Measurements from ENCODE around the gene IL26. TPM values are rescaled to one million over a fixed set of nuclear protein-coding genes. Genes with fewer than 3 reads are reported as not detected.

IL26 gene
- total and polyA plus RNA-seq, 12 donors: not detected

DNA sequence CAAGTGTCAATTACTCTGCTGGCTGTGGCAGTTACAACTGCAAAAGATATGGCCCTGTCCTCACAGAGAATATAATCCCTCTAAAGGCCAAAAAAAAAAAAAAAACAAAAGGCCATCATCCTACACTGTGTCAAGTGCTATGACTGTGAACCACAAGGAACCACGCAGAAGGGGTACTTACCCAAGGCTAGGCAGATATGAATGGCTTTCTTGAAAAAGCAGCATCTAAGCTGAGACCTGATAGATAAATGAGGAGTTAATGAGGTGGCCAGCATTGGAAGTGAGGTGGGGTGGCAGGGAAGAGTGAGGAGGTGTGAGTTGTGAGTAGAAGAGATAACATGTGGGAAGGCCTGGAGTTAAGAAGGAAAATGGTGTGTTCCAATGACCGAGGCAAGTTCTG is 44.2 kb upstream of the IL26 start:
- intact Hi-C loops (cut with DNase I): no loop called here

DNA sequence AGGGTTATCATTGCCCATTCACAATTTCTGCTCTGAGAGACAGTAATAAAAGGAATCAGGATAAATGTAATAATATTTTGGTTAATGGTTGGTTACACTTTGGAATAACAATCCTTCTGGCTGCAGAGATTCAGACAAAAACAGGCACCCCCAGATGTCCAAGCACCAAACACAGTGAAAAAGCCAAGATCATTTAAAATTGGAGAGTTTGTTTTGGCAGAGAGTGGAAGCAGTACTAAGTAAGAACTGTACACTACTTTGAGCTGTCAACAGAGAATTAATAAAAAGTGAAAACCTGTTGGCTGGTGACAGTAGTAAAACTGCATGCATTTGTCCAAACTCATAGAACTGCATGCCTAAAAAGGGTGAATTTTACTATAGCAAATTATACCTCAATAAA is 43.4 kb upstream of the IL26 start:
- no peak for ATAC-seq

More for the DNA sequence above, 44.2 kb upstream of the IL26 start:
- no peaks in the 10 kb centered on the region for H3K36me3 ChIP-seq
- no peak overlapping the region for H3K4me3 ChIP-seq
- TF ChIP-seq, protein P1, sequence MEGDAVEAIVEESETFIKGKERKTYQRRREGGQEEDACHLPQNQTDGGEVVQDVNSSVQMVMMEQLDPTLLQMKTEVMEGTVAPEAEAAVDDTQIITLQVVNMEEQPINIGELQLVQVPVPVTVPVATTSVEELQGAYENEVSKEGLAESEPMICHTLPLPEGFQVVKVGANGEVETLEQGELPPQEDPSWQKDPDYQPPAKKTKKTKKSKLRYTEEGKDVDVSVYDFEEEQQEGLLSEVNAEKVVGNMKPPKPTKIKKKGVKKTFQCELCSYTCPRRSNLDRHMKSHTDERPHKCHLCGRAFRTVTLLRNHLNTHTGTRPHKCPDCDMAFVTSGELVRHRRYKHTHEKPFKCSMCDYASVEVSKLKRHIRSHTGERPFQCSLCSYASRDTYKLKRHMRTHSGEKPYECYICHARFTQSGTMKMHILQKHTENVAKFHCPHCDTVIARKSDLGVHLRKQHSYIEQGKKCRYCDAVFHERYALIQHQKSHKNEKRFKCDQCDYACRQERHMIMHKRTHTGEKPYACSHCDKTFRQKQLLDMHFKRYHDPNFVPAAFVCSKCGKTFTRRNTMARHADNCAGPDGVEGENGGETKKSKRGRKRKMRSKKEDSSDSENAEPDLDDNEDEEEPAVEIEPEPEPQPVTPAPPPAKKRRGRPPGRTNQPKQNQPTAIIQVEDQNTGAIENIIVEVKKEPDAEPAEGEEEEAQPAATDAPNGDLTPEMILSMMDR (IDR thresholded peaks at IDR 0.05): no peak
- peaks cover 0 to 14% (median 0%) of the 10 kb centered on the region in 9 donors for H3K4me1 ChIP-seq
- ATAC-seq (no peak), DNase-seq (no peak)
- H3K9me3 ChIP-seq: no peaks in the 10 kb centered on the region
- no peaks in the 10 kb centered on the region for H3K27me3 ChIP-seq
- 86 to 95% methylated on average over 2 of the region's 2 CpGs for WGBS, 2 donors
- H3K27ac ChIP-seq: no peak overlapping the region

DNA sequence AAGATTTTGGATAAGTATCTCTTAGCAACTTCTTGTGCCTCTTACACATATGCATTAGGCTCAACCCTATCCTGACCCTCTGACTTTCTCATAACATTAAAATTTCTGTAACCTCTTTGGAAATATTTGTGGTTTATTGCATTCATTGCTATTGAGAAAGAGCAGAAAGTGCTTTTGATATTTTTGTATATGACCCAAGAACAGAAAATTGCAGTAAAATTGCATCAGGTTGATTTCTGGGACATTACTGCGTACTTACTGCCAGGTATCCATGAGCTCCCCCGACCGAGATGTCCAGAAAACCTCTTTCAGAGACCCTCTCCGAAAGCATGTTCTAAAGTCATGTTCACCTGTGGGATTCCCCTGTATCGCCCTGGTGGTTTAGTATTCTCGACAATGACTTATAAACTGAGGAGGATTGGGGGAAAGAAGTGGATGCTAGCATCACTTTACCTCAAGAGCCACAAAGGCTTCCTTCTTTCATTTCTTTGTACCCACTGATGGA is 42.3 kb upstream of the IL26 start:
- H3K27ac ChIP-seq: no peak overlapping the region
- WGBS, 2 donors: 86 to 91% methylated on average over 6 of the region's 6 CpGs
- DNase-seq: no peak
- no peak for ATAC-seq
- intact Hi-C loops (cut with DNase I): no loop called here
- H3K9me3 ChIP-seq: no peaks in the 10 kb centered on the region
- TF ChIP-seq, protein P1 (IDR thresholded peaks at IDR 0.05): no peak
- no peak overlapping the region for H3K4me3 ChIP-seq
- peaks cover 0 to 14% (median 0%) of the 10 kb centered on the region in 9 donors for H3K4me1 ChIP-seq
- no peaks in the 10 kb centered on the region for H3K36me3 ChIP-seq
- H3K27me3 ChIP-seq: no peaks in the 10 kb centered on the region

More for the DNA sequence above, 43.4 kb upstream of the IL26 start:
- TF ChIP-seq, protein P1 (IDR thresholded peaks at IDR 0.05): no peak
- H3K4me3 ChIP-seq: no peak overlapping the region
- no peaks in the 10 kb centered on the region for H3K27me3 ChIP-seq
- peaks cover 0 to 14% (median 0%) of the 10 kb centered on the region in 9 donors for H3K4me1 ChIP-seq
- no peaks in the 10 kb centered on the region for H3K36me3 ChIP-seq
- H3K9me3 ChIP-seq: no peaks in the 10 kb centered on the region
- DNase-seq: no peak
- intact Hi-C loops (cut with DNase I): no loop called here
- H3K27ac ChIP-seq: no peak overlapping the region

DNA sequence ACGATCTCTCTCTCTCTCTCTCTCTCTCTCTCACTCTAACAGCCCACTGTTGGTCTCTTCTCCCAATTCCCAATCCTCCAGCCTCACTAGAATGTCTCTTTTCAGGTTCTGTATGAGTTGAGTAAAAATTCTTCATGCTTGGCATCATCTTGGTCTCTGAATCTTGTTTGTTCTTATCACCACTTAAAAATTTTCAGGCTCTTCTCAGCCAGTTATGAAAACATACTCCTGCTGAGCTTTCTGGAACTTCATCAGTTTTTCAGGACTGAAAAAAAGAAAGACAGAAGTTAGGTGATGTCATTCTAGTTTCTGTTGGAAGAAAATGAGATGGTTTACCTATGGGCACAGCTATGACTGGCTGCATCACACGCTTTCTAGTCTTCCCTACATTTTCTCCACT is 39.2 kb upstream of the IL26 start:
- TF ChIP-seq, protein P1 (IDR thresholded peaks at IDR 0.05): no peak
- no peak overlapping the region for H3K4me3 ChIP-seq
- no peaks in the 10 kb centered on the region for H3K9me3 ChIP-seq
- no peak for DNase-seq
- peaks cover 0 to 14% (median 0%) of the 10 kb centered on the region in 9 donors for H3K4me1 ChIP-seq
- no peaks in the 10 kb centered on the region for H3K27me3 ChIP-seq
- 82 to 85% methylated on average over 2 of the region's 2 CpGs for WGBS, 2 donors
- H3K27ac ChIP-seq: no peak overlapping the region
- intact Hi-C loops (cut with DNase I): no loop called here
- no peaks in the 10 kb centered on the region for H3K36me3 ChIP-seq
- no peak for ATAC-seq

Data from heart right ventricle (tissue), 16 donors.